OCI-LY1 (cell line): ENCODE measurements around the gene CD4.

Experiments used
- EZH2 ChIP-seq: fragments of 200-600 bp; sonication (generic), shearing (Covaris generic); IDR thresholded peaks from 2 replicates; pipeline ENCODE4 v1.8.0; 2017; ENCODE audit warnings: borderline replicate concordance, mixed run types, mild to moderate bottlenecking, antibody characterized with exemption, low read length, moderate library complexity, mixed read lengths
- TF ChIP-seq, protein P1 (sequence below): fragments of 200-600 bp; sonication (generic), shearing (Covaris generic); IDR thresholded peaks from 2 replicates; pipeline ENCODE4 v1.5.1; 2017; ENCODE audit warnings: mild to moderate bottlenecking, antibody characterized with exemption, low read length, moderate library complexity, mixed read lengths

DNA sequence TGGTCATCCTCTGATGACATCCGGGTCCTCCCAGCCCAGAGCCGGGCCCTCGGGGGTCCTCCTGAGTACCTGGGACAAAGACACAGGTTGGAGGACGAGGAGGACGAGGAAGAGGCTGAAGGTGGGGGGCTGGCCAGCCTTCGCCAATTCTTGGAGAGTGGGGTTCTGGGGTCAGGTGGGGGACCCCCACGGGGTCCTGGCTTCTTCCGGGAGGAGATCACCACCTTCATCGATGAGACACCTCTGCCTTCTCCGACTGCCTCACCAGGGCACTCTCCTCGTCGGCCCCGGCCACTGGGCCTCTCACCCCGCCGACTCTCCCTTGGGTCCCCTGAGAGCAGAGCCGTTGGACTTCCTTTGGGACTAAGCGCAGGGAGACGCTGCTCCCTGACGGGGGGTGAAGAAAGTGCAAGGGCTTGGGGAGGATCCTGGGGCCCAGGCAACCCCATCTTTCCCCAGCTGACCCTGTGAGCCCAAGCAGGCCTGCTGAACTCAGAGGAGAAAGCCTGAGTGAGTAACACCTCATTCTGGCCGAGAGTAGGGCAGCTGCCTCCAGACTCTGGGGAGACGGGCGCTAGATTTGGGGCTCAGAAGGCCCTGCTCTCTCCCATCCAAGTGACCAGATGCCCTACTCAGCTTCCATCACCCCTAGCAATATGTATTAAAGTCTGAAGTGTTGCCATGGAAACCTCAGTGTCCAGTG, 37.6 kb downstream of the CD4 start:
- TF ChIP-seq, protein P1, sequence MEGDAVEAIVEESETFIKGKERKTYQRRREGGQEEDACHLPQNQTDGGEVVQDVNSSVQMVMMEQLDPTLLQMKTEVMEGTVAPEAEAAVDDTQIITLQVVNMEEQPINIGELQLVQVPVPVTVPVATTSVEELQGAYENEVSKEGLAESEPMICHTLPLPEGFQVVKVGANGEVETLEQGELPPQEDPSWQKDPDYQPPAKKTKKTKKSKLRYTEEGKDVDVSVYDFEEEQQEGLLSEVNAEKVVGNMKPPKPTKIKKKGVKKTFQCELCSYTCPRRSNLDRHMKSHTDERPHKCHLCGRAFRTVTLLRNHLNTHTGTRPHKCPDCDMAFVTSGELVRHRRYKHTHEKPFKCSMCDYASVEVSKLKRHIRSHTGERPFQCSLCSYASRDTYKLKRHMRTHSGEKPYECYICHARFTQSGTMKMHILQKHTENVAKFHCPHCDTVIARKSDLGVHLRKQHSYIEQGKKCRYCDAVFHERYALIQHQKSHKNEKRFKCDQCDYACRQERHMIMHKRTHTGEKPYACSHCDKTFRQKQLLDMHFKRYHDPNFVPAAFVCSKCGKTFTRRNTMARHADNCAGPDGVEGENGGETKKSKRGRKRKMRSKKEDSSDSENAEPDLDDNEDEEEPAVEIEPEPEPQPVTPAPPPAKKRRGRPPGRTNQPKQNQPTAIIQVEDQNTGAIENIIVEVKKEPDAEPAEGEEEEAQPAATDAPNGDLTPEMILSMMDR = no peak
- no peak for TF ChIP-seq EZH2
